SK-N-SH (cell line): Measurements from ENCODE around the gene SCNN1G.

Experiments used
- EP300 ChIP-seq, 2 experiments: IDR thresholded peaks; 2 replicates each; pipeline versions ENCODE4 v1.4.0 to v1.6.1; 2012; ENCODE audit warnings: borderline replicate concordance in 1 of 2, low read depth in 1 of 2, low read length in 1 of 2
- GABPA ChIP-seq: IDR thresholded peaks from 2 replicates; pipeline ENCODE4 v1.4.0; 2012; ENCODE audit warnings: low read depth, mild to moderate bottlenecking
- MXI1 ChIP-seq: IDR thresholded peaks from 2 replicates; pipeline ENCODE4 v1.6.1; 2012; ENCODE audit warnings: mild to moderate bottlenecking, low read depth, low read length, improper control_type of control experiment
- SIN3A ChIP-seq: IDR thresholded peaks from 2 replicates; pipeline ENCODE4 v1.6.1; 2012; ENCODE audit warnings: low read depth, mild to moderate bottlenecking, low read length, moderate library complexity, borderline replicate concordance
- TF ChIP-seq, protein P1 (sequence below): fragments of 200-600 bp; sonication (generic); IDR thresholded peaks from 2 replicates; pipeline ENCODE4 v1.6.1; 2017; ENCODE audit warnings: antibody characterized with exemption, mild to moderate bottlenecking, moderate library complexity
- TF ChIP-seq, protein P2 (sequence below): IDR thresholded peaks from 2 replicates; pipeline ENCODE4 v1.4.0; 2012; ENCODE audit warnings: low read depth
- TF ChIP-seq, protein P3 (sequence below): IDR thresholded peaks from 2 replicates; pipeline ENCODE4 v1.4.0; 2012; ENCODE audit warnings: low read depth, borderline replicate concordance

DNA sequence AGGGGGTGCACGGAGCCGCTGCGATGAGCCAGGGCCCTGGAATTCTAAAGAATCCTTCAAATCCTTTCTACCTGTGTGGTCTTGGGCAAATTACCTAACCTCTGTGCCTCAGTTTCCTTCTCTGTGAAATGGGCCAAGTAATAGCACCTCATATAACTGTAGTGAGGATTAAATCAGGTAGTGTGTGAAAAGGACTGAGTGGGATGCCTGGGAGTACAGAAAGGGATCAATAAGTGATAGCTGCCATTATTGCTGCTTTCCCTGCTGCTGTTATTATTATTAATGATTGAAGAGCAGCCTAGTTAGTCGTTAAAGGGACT, 958 bp downstream of the SCNN1G start:
- TF ChIP-seq EP300 (IDR thresholded peaks at IDR 0.05; ENCODE audit: borderline replicate concordance in 1 of 2, low read depth in 1 of 2, low read length in 1 of 2) (no peak), SIN3A (no peak), GABPA (no peak), MXI1 (no peak)
- TF ChIP-seq, protein P1, sequence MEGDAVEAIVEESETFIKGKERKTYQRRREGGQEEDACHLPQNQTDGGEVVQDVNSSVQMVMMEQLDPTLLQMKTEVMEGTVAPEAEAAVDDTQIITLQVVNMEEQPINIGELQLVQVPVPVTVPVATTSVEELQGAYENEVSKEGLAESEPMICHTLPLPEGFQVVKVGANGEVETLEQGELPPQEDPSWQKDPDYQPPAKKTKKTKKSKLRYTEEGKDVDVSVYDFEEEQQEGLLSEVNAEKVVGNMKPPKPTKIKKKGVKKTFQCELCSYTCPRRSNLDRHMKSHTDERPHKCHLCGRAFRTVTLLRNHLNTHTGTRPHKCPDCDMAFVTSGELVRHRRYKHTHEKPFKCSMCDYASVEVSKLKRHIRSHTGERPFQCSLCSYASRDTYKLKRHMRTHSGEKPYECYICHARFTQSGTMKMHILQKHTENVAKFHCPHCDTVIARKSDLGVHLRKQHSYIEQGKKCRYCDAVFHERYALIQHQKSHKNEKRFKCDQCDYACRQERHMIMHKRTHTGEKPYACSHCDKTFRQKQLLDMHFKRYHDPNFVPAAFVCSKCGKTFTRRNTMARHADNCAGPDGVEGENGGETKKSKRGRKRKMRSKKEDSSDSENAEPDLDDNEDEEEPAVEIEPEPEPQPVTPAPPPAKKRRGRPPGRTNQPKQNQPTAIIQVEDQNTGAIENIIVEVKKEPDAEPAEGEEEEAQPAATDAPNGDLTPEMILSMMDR, result no peak
- TF ChIP-seq, protein P2, sequence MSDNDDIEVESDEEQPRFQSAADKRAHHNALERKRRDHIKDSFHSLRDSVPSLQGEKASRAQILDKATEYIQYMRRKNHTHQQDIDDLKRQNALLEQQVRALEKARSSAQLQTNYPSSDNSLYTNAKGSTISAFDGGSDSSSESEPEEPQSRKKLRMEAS, result no peak
- TF ChIP-seq, protein P3, sequence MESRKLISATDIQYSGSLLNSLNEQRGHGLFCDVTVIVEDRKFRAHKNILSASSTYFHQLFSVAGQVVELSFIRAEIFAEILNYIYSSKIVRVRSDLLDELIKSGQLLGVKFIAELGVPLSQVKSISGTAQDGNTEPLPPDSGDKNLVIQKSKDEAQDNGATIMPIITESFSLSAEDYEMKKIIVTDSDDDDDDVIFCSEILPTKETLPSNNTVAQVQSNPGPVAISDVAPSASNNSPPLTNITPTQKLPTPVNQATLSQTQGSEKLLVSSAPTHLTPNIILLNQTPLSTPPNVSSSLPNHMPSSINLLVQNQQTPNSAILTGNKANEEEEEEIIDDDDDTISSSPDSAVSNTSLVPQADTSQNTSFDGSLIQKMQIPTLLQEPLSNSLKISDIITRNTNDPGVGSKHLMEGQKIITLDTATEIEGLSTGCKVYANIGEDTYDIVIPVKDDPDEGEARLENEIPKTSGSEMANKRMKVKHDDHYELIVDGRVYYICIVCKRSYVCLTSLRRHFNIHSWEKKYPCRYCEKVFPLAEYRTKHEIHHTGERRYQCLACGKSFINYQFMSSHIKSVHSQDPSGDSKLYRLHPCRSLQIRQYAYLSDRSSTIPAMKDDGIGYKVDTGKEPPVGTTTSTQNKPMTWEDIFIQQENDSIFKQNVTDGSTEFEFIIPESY, result no peak
